Spleen (tissue), 7 donors: Measurements from ENCODE around the gene FUT9.

Experiments used
- POLR2A ChIP-seq, 3 donors: fragments of 450-650 bp; IDR thresholded peaks; one replicate each; pipeline ENCODE4 v1.5.1; 2017; ENCODE audit warnings: antibody characterized with exemption in 3 of 3, mild to moderate bottlenecking in 1 of 3
- TF ChIP-seq, protein P1 (sequence below), 11 experiments: fragments of 200-600 bp in 7 of 11; fragments of 450-650 bp in 4 of 11; sonication (generic) in 4 of 11; IDR thresholded peaks in 8 of 11; conservative IDR thresholded peaks in 3 of 11; 1 replicate in 7 of 11; 2 replicates in 4 of 11; pipeline versions ENCODE4 v1.4.0 to v1.8.0; 2016 to 2021; ENCODE audit warnings: antibody characterized with exemption in 11 of 11, inconsistent platforms in 4 of 11, mild to moderate bottlenecking in 1 of 11
- donor health status: DM: no; HTN: no; CAD: no; lungs with moderate emphysema.
- donor health status: DM: no; HTN: no; CAD: no.
- donor health status: DM: no; HTN: no; CAD: no.

DNA sequence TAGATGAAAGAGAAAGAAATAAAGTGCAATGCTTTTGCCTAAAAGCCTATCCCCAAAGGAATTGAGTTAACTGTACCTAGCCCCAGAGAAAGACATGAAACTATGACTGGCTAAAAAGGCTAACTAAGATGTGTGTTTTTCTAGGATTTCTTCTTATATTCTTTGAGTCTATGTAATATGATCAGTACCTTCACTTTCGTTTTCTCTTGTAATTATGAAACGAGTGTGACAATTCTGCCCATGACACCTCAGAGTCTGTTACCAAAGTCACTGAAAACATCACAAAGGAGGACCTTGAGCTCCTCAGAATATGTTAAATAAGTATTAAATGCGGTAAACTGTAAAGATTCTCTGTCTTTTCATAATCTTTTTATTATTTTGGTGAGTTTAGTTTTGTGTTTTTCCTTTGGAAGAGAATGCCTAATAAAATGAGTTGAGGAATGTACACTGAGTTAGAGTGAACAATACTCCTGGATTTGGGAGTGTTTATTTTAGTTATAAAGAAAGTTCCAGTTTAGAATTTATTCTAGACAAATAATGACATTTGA, 141.3 kb downstream of the FUT9 start:
- TF ChIP-seq, protein P1, sequence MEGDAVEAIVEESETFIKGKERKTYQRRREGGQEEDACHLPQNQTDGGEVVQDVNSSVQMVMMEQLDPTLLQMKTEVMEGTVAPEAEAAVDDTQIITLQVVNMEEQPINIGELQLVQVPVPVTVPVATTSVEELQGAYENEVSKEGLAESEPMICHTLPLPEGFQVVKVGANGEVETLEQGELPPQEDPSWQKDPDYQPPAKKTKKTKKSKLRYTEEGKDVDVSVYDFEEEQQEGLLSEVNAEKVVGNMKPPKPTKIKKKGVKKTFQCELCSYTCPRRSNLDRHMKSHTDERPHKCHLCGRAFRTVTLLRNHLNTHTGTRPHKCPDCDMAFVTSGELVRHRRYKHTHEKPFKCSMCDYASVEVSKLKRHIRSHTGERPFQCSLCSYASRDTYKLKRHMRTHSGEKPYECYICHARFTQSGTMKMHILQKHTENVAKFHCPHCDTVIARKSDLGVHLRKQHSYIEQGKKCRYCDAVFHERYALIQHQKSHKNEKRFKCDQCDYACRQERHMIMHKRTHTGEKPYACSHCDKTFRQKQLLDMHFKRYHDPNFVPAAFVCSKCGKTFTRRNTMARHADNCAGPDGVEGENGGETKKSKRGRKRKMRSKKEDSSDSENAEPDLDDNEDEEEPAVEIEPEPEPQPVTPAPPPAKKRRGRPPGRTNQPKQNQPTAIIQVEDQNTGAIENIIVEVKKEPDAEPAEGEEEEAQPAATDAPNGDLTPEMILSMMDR (IDR thresholded peaks at IDR 0.05 in 8 of 11, conservative IDR thresholded peaks at IDR 0.05 in 3 of 11): no peak
- TF ChIP-seq POLR2A (IDR thresholded peaks at IDR 0.05): no peak
